Measurements from ENCODE around the gene MED12. TPM values are rescaled to one million over a fixed set of nuclear protein-coding genes. Genes with fewer than 3 reads are reported as not detected.

Gene MED12
- total and polyA plus RNA-seq, 2 of the 8 experiments (the other 6 are each of a cell fraction or from before 2014, with no cell fraction given), result 19.4 to 48.9 TPM

DNA sequence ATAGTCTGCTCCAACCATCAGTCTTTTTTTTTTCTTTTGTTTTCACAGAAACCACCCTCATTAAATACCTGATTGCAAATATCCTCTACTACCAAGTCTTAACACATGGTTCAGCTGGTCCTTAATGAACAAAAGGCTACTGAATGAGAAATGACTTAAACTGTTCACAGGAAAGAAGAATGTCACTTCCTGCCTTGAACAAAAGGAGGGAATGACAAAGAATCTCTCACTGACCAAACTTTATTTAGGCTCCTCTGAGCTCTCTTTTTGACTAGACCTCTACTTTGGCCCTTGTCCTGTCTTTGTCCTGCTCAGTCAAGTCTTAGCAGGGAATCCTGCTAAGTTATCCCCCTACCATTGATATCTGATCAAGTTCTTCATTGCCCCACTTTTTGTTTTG is 72.9 kb downstream of the MED12 start (continued):
- TF ChIP-seq, protein P1, sequence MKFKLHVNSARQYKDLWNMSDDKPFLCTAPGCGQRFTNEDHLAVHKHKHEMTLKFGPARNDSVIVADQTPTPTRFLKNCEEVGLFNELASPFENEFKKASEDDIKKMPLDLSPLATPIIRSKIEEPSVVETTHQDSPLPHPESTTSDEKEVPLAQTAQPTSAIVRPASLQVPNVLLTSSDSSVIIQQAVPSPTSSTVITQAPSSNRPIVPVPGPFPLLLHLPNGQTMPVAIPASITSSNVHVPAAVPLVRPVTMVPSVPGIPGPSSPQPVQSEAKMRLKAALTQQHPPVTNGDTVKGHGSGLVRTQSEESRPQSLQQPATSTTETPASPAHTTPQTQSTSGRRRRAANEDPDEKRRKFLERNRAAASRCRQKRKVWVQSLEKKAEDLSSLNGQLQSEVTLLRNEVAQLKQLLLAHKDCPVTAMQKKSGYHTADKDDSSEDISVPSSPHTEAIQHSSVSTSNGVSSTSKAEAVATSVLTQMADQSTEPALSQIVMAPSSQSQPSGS (IDR thresholded peaks at IDR 0.05; ENCODE audit: low read length), result no peak
- TF ChIP-seq CBX8 (IDR thresholded peaks at IDR 0.05; ENCODE audit: borderline replicate concordance, low read depth, low read length) (no peak), GTF2F1 (IDR thresholded peaks at IDR 0.05; ENCODE audit: borderline replicate concordance, low read depth, low read length) (no peak), TBP (IDR thresholded peaks at IDR 0.05; ENCODE audit: low read depth, low read length) (no peak), CBX5 (IDR thresholded peaks at IDR 0.05; ENCODE audit: low read depth, low read length) (no peak), CTBP2 (IDR thresholded peaks at IDR 0.05; ENCODE audit: borderline replicate concordance, insufficient read depth, insufficient read length, low read length) (no peak), RXRA (IDR thresholded peaks at IDR 0.05; ENCODE audit: insufficient read depth, low read depth, low read length) (no peak), NANOG (IDR thresholded peaks at IDR 0.05; ENCODE audit: insufficient read depth, low read depth, low read length, poor library complexity, severe bottlenecking) (no peak), ASH2L (IDR thresholded peaks at IDR 0.05; ENCODE audit: low read length) (no peak)
- TF ChIP-seq, protein P2, sequence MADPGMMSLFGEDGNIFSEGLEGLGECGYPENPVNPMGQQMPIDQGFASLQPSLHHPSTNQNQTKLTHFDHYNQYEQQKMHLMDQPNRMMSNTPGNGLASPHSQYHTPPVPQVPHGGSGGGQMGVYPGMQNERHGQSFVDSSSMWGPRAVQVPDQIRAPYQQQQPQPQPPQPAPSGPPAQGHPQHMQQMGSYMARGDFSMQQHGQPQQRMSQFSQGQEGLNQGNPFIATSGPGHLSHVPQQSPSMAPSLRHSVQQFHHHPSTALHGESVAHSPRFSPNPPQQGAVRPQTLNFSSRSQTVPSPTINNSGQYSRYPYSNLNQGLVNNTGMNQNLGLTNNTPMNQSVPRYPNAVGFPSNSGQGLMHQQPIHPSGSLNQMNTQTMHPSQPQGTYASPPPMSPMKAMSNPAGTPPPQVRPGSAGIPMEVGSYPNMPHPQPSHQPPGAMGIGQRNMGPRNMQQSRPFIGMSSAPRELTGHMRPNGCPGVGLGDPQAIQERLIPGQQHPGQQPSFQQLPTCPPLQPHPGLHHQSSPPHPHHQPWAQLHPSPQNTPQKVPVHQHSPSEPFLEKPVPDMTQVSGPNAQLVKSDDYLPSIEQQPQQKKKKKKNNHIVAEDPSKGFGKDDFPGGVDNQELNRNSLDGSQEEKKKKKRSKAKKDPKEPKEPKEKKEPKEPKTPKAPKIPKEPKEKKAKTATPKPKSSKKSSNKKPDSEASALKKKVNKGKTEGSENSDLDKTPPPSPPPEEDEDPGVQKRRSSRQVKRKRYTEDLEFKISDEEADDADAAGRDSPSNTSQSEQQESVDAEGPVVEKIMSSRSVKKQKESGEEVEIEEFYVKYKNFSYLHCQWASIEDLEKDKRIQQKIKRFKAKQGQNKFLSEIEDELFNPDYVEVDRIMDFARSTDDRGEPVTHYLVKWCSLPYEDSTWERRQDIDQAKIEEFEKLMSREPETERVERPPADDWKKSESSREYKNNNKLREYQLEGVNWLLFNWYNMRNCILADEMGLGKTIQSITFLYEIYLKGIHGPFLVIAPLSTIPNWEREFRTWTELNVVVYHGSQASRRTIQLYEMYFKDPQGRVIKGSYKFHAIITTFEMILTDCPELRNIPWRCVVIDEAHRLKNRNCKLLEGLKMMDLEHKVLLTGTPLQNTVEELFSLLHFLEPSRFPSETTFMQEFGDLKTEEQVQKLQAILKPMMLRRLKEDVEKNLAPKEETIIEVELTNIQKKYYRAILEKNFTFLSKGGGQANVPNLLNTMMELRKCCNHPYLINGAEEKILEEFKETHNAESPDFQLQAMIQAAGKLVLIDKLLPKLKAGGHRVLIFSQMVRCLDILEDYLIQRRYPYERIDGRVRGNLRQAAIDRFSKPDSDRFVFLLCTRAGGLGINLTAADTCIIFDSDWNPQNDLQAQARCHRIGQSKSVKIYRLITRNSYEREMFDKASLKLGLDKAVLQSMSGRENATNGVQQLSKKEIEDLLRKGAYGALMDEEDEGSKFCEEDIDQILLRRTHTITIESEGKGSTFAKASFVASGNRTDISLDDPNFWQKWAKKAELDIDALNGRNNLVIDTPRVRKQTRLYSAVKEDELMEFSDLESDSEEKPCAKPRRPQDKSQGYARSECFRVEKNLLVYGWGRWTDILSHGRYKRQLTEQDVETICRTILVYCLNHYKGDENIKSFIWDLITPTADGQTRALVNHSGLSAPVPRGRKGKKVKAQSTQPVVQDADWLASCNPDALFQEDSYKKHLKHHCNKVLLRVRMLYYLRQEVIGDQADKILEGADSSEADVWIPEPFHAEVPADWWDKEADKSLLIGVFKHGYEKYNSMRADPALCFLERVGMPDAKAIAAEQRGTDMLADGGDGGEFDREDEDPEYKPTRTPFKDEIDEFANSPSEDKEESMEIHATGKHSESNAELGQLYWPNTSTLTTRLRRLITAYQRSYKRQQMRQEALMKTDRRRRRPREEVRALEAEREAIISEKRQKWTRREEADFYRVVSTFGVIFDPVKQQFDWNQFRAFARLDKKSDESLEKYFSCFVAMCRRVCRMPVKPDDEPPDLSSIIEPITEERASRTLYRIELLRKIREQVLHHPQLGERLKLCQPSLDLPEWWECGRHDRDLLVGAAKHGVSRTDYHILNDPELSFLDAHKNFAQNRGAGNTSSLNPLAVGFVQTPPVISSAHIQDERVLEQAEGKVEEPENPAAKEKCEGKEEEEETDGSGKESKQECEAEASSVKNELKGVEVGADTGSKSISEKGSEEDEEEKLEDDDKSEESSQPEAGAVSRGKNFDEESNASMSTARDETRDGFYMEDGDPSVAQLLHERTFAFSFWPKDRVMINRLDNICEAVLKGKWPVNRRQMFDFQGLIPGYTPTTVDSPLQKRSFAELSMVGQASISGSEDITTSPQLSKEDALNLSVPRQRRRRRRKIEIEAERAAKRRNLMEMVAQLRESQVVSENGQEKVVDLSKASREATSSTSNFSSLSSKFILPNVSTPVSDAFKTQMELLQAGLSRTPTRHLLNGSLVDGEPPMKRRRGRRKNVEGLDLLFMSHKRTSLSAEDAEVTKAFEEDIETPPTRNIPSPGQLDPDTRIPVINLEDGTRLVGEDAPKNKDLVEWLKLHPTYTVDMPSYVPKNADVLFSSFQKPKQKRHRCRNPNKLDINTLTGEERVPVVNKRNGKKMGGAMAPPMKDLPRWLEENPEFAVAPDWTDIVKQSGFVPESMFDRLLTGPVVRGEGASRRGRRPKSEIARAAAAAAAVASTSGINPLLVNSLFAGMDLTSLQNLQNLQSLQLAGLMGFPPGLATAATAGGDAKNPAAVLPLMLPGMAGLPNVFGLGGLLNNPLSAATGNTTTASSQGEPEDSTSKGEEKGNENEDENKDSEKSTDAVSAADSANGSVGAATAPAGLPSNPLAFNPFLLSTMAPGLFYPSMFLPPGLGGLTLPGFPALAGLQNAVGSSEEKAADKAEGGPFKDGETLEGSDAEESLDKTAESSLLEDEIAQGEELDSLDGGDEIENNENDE (IDR thresholded peaks at IDR 0.05; ENCODE audit: insufficient replicate concordance, low read length), result no peak

Data from H1 (cell line).